Activated CD8-positive, alpha-beta memory T cell treated with anti-CD3 and anti-CD28 coated beads, Interleukin-2, amount 50 U/mL, for 1 hour (primary cell): ENCODE results near the gene GABRA1.

Experiments
- DNase-seq: peaks from one replicate; pipeline ENCODE4 v3.0.0-alpha.2; 2020; ENCODE audit errors: extremely low read depth

GABRA1 gene

GRCh38 chr5:161847941-161848391, at the start of gene GABRA1:
Gene GABRA1 (plus strand): TSS chr5:161848120. CDS start chr5:161850811, 2,691 bp downstream.
- DNase-seq, result no peak

- no peak for DNase-seq
Measured at GRCh38 chr5:161799316-161799715, 48.6 kb upstream of the GABRA1 start.

GRCh38 chr5:161804263-161804662, 43.7 kb upstream of the GABRA1 start:
- no peak for DNase-seq

- no peak for DNase-seq
Measured at GRCh38 chr5:161846746-161847145, 1.2 kb upstream of the GABRA1 start.

GRCh38 chr5:161847447-161847846, 473 bp upstream of the GABRA1 start:
- no peak for DNase-seq

GRCh38 chr5:161850491-161850890, 2.6 kb downstream of the GABRA1 start:
- DNase-seq, result no peak

DNA sequence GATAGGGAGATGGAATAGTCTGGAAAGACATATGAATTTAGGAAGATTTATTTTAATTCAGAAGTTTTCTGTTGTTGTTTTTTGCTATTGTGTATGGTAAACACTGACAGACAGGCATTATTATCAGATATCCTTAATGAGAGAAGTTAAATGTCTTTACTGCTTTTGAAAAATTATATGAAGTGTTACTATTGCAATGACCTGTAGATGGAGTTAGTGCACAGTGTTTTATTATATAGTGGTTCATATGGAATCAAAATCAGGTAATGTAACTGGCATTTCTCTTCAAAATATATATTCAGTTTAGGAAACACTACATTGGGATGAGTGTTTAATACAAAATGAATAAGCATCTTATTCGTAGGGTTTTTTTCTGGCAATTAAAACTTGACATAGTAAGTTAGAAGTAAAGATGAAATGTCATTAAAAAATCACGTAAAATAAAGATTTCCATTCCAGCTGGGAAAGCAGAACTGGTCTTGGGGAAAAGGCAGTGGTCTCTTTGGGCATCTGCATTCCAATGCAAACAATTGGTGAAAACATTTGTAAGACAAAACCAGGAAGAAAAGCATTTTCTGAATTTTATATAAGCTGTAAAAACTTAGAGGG, 3.9 kb downstream of the GABRA1 start:
- DNase-seq, result no peak

- no peak for DNase-seq
Measured at GRCh38 chr5:161857358-161857757, 9.4 kb downstream of the GABRA1 start.

DNA sequence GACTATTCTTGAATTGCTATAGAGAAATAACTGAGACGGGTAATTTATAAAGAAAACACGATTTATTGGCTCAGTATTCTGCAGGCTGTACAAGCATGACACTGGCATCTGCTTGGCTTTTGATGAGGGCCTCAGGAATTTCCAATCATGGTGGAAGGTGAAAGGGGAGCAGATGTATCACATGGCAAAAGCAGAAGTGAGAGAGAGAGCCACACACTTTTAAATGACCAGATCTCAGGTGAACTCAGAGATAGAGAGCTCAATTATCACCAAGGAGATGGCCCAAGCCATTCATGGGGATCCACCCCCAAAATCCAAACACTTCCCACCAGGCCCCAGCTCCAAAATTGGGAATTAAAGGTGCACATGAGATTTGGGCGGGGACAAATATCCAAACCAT, 15.3 kb downstream of the GABRA1 start:
- no peak for DNase-seq

DNA sequence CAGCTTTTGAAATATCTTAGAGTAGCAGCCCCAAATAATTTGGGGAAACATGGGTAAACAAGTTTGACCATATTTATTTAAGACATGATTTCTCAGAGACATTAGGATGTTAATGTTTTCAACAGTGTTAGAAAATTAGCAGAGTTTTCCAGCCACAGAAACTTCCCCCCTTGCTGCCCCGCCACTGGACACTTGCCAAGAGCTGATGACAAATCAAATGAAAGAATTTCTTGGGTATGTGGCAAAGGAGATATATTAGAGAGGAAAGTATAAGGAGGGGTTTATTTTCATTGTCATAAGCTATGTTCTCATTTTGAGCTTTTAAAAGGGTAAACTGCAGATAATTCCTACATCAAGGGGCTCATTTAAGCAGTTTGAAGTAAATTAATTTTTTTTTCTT, 15.9 kb downstream of the GABRA1 start:
- no peak for DNase-seq

- no peak for DNase-seq
Measured at GRCh38 chr5:161865510-161865909, 17.6 kb downstream of the GABRA1 start.

- DNase-seq, result no peak
Measured at GRCh38 chr5:161889971-161890370, 42.1 kb downstream of the GABRA1 start.

DNA sequence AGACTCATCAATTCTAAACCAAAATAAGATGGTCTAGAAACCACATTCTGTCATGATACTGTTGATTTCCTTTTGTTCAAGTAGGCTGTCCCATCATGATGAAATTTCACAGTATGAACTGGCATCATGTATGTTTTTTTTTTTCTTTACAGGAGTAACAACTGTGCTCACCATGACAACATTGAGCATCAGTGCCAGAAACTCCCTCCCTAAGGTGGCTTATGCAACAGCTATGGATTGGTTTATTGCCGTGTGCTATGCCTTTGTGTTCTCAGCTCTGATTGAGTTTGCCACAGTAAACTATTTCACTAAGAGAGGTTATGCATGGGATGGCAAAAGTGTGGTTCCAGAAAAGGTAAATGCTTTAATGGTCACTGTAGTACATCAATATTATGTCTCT, 47.6 kb downstream of the GABRA1 start:
- DNase-seq, result no peak

- no peak for DNase-seq
Measured at GRCh38 chr5:161897033-161897432, 49.1 kb downstream of the GABRA1 start.

- no peak for DNase-seq
Measured at GRCh38 chr5:161899590-161899989, 51.7 kb downstream of the GABRA1 start.

- no peak for DNase-seq
Measured at GRCh38 chr5:161900981-161901380, 53.1 kb downstream of the GABRA1 start.

GRCh38 chr5:161921781-161922180, 73.9 kb downstream of the GABRA1 start:
- no peak for DNase-seq

- DNase-seq, result no peak
Measured at GRCh38 chr5:161924270-161924669, 76.3 kb downstream of the GABRA1 start.

DNA sequence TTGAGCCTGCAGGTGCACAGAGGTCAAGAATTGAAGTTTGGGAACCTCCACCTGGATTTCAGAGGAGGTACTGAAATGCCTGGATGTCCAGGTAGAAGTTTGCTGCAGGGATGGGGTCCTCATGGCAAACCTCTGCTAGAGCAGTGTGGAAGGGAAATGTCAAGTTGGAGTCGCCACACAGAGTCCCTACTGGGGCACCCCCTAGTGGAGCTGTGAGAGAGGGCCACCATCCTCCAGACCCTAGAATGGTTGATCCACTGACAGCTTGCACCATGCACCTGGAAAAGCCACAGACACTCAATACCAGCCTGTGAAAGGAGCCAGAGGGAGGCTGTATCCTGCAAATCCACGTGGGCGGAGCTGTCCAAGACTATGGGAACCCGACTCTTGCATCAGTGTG, 78.0 kb downstream of the GABRA1 start:
- DNase-seq, result no peak

DNA sequence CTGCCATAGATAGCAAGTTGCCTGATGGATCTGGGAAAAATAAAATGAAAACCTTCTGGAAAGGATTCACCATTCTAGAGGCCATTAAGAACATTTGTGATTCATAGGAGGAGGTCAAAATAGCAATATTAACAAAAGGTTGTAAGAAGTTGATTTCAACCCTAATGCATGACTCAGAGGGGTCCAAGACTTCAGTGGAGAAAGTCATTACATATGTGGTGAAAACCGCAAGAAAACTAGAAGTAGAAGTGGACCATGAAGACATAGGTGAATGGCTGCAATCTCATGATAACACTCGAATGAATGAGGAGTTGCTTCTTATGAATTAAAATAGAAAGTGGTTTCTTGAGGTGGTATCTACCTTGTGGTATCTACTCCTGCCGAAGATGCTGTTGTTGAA, 86.6 kb downstream of the GABRA1 start:
- no peak for DNase-seq

DNA sequence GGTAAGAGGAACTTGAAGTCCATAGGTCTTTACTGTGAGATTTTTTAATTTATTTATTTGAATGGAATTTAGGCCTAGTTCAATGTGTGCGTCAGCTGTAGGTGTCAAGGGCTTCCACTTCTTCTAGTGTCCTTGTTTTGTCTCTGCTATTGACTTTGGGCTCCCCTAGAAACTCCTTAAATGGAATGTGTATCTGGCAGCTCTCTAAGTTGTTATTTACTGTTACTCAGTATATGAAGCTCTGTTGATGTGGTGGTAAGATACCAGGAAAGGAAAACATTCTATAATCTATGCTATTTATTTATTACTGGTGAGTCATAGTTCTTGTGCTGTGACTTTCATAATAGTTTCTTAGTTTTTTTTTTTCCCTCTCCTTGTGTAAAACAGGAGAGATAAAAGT, 97.1 kb downstream of the GABRA1 start:
- no peak for DNase-seq

- DNase-seq, result no peak
Measured at GRCh38 chr5:161946911-161947310, 99.0 kb downstream of the GABRA1 start.
